Esophagus squamous epithelium (tissue), 5 donors: ENCODE data around the gene MAP3K20. TPM values are rescaled to one million over a fixed set of nuclear protein-coding genes. Genes with fewer than 3 reads are reported as not detected.

Experiments
- DNase-seq: peaks from one replicate; lab custom pipeline; 2025; lab: John Stamatoyannopoulos, UW
- H3K27ac ChIP-seq, 4 donors: fragments of 200-600 bp; sonication (generic); one replicate each; pipeline ENCODE4 v1.5.1; 2016 to 2019; ENCODE audit warnings: mild to moderate bottlenecking in 1 of 4
- H3K27me3 ChIP-seq, 4 donors: fragments of 200-600 bp; sonication (generic); 1 replicate in 3 of 4; 2 replicates in 1 of 4; pipeline versions ENCODE4 v1.5.1 to v1.6.0; 2017 to 2021; ENCODE audit warnings: antibody characterized with exemption in 1 of 4
- H3K36me3 ChIP-seq, 3 donors: fragments of 200-600 bp; sonication (generic); one replicate each; pipeline ENCODE4 v1.5.1; 2016 to 2019
- H3K4me1 ChIP-seq, 3 donors: fragments of 200-600 bp; sonication (generic); one replicate each; pipeline ENCODE4 v1.5.1; 2017 to 2019
- H3K4me3 ChIP-seq, 4 donors: fragments of 200-600 bp; sonication (generic); 1 replicate in 3 of 4; 2 replicates in 1 of 4; pipeline ENCODE4 v1.5.1; 2016 to 2019; ENCODE audit warnings: mild to moderate bottlenecking in 2 of 4, moderate library complexity in 1 of 4
- H3K9me3 ChIP-seq, 3 donors: fragments of 200-600 bp; sonication (generic); one replicate each; pipeline ENCODE4 v1.5.1; 2016 to 2019
- POLR2A ChIP-seq, 4 donors: fragments of 450-650 bp; IDR thresholded peaks; one replicate each; pipeline ENCODE4 v1.6.1; 2017; ENCODE audit warnings: antibody characterized with exemption in 4 of 4, mild to moderate bottlenecking in 4 of 4, moderate library complexity in 3 of 4
- WGBS, 2 donors: methylation state at CpG; one replicate each; pipeline ENCODE4 v1.1.5; 2018; 5-methylcytosine and 5-hydroxymethylcytosine counted together
- intact Hi-C: fragments of 100-400 bp; cut with DNase I; formaldehyde crosslinking; loops from one replicate; pipeline ENCODE4 v1.15.0; 2022
- total RNA-seq, 4 donors: library from RNA; depleted of rRNA; stranded (reverse); fragments of >200 nt; gene quantifications; one replicate each; pipeline ENCODE4 v1.1.0, GENCODE V29; 2016
- TF ChIP-seq, protein P1 (sequence below), 6 experiments: fragments of 450-650 bp in 4 of 6; fragments of 200-600 bp in 2 of 6; sonication (generic) in 2 of 6; IDR thresholded peaks; one replicate each; pipeline ENCODE4 v1.5.1; 2016 to 2019; ENCODE audit warnings: antibody characterized with exemption in 6 of 6, mild to moderate bottlenecking in 4 of 6, moderate library complexity in 4 of 6
- donor health status: DM: yes; HTN: yes; CAD: no.

MAP3K20 gene
- total RNA-seq, 4 donors from 2014 or later = 7.2 to 55.3 (median 26.3) TPM

DNA sequence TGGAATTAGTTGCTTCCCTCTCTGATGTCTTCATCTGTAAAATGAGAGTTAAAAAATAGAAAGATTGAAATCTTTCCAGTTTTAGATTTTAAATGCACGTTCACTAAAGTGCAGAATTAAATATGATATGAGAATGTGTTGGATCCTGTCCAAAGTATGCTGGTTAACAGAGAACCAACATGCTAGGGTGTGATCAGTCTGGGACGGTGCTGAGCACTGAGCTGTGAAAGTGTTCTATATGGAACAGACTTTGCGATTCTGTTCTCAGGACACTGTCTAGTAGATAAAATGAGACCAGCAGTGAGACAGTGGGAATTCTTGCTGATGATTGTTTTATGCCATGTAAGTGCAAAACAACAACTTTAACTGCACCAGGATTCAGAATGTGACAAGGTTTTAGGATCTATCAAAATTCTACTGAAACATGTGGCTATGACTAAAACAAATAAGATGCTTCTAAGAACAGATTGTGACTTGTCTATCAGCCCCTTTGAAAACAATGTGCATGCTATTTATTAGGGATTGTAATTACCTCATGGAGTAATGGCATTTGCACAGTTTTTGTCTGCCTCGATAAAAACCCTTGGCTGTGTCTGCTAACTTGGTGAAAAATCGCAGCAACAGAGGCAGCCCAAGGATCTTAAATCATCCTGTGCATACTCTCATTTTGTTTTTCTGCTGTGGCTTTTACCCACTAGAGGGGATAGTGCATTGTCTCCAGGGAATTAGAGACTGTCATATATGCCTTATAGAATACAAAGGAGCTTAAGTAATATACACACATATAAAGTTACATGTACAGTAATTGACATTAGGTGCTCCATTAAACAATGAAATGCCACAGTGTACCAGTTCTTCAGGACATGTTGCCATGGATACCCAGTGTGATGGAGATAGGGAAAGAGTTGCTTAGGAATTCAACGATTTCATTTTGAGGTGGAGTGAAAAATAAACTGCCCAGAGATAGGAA is 55.1 kb downstream of the MAP3K20 start:
- 43 to 45% methylated on average over 6 of the region's 6 CpGs for WGBS, 2 donors
- intact Hi-C loops = no loop called here
- Histone ChIP-seq H3K27ac (no peak overlapping the region), H3K4me3 (no peak overlapping the region), H3K4me1 (peaks cover 0 to 15% (median 6%) of the 10 kb centered on the region in 3 donors), H3K27me3 (no peaks in the 10 kb centered on the region), H3K9me3 (no peaks in the 10 kb centered on the region), H3K36me3 (no peaks in the 10 kb centered on the region)
- DNase-seq = no peak
- TF ChIP-seq, protein P1, sequence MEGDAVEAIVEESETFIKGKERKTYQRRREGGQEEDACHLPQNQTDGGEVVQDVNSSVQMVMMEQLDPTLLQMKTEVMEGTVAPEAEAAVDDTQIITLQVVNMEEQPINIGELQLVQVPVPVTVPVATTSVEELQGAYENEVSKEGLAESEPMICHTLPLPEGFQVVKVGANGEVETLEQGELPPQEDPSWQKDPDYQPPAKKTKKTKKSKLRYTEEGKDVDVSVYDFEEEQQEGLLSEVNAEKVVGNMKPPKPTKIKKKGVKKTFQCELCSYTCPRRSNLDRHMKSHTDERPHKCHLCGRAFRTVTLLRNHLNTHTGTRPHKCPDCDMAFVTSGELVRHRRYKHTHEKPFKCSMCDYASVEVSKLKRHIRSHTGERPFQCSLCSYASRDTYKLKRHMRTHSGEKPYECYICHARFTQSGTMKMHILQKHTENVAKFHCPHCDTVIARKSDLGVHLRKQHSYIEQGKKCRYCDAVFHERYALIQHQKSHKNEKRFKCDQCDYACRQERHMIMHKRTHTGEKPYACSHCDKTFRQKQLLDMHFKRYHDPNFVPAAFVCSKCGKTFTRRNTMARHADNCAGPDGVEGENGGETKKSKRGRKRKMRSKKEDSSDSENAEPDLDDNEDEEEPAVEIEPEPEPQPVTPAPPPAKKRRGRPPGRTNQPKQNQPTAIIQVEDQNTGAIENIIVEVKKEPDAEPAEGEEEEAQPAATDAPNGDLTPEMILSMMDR (IDR thresholded peaks at IDR 0.05) = no peak
- no peak for TF ChIP-seq POLR2A (IDR thresholded peaks at IDR 0.05)

DNA sequence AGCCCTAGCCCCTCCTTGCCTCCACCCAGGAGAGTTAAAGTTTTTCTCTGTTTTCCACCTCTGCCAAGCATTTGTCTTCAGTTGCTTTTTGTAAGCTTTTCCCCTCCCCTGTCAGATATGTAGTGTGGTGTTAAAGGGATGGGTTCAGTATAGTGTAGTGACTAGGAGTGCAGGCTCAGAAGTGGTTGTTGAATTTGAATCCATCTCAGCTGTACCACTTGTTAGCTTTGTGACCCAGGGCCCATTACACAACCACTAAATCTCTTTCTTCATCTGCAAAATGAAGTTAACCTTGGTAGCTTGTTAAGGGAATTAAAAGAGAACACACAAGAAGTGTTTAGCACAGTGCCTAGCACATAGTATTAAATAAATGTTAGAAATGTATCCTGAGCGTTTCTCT is 56.9 kb downstream of the MAP3K20 start:
- no peak overlapping the region for H3K27ac ChIP-seq
- H3K9me3 ChIP-seq = no peaks in the 10 kb centered on the region
- H3K4me1 ChIP-seq = peaks cover 0 to 27% (median 6%) of the 10 kb centered on the region in 3 donors
- H3K4me3 ChIP-seq = no peak overlapping the region
- no peak for DNase-seq
- no peaks in the 10 kb centered on the region for H3K27me3 ChIP-seq
- H3K36me3 ChIP-seq = no peaks in the 10 kb centered on the region
- intact Hi-C loops = no loop called here
- 86 to 94% methylated on average over 1 of the region's 1 CpG for WGBS, 2 donors
- TF ChIP-seq, protein P1 (IDR thresholded peaks at IDR 0.05) = no peak

DNA sequence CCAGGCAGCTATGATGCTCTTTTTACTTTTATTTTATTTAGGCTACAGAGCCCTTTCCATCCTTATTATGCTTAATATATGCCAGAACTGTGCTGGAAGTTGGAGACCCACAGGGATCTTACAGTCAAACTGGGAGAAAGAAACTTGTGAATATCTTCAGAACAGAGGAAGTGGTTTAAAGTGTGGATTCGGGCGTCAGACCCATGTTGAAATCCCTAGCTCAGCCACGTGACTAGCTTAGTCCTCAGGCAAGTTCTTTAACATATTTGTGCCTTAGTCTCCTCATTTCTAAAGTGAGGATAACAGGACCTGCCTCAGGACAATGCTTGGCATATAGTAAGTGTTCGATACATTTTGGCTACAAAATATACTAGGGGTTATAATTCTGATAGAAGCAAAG is 59.1 kb downstream of the MAP3K20 start:
- Histone ChIP-seq H3K27me3 (no peaks in the 10 kb centered on the region), H3K4me3 (no peak overlapping the region), H3K9me3 (no peaks in the 10 kb centered on the region), H3K36me3 (no peaks in the 10 kb centered on the region), H3K4me1 (peaks cover 0 to 27% (median 6%) of the 10 kb centered on the region in 3 donors), H3K27ac (no peak overlapping the region)
- intact Hi-C loops = no loop called here
- no peak for DNase-seq
- WGBS, 2 donors = 48 to 67% methylated on average over 4 of the region's 4 CpGs
- TF ChIP-seq, protein P1 (IDR thresholded peaks at IDR 0.05) = no peak
- TF ChIP-seq POLR2A (IDR thresholded peaks at IDR 0.05) = no peak

DNA sequence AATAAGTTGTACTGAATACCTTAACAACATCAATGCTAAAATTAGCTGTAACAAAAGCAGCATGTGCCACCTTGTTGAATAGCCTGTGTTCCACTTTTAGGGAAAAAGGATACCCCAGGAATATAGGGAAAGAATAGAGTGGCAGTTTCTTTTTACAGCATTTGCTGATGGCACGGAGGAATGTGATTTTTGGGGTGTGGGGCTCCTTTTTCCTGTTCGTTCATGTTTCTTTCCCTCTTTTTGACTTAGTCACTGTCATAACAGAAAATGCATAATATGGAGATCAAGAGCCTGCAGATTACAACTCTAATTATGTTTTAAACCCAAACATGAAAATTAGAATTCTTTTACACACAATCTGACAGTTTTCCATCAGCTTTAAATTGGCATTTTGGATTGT is 60.4 kb downstream of the MAP3K20 start:
- Histone ChIP-seq H3K27me3 (no peaks in the 10 kb centered on the region), H3K9me3 (no peaks in the 10 kb centered on the region), H3K4me3 (no peak overlapping the region), H3K4me1 (peaks cover 0 to 20% (median 0%) of the 10 kb centered on the region in 3 donors), H3K27ac (no peak overlapping the region), H3K36me3 (peaks cover 0 to 6% (median 0%) of the 10 kb centered on the region in 3 donors)
- DNase-seq = no peak
- WGBS, 2 donors = 30 to 43% methylated on average over 2 of the region's 2 CpGs
- intact Hi-C loops = no loop called here
- no peak for TF ChIP-seq POLR2A (IDR thresholded peaks at IDR 0.05)
- TF ChIP-seq, protein P1 (IDR thresholded peaks at IDR 0.05) = no peak

DNA sequence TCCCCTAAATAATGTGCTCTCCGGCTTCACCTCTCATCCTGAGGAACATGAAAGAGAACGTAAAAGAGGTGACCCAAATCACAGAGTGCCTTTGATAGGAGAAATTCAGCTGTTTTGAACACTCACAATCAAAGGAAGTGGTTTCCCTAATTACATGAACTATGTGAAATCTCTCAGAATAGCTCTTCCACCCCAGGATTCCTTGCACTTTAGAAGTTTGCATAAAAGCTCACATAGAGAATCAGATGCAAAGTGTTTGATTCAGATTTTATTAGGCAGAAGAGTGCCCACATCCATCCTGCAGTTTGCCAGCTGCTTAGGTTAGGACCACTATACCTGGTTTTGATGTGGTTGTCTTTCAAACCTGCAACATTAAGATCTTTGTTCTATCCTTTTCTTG is 61.0 kb downstream of the MAP3K20 start:
- Histone ChIP-seq H3K27ac (no peak overlapping the region), H3K9me3 (no peaks in the 10 kb centered on the region), H3K36me3 (peaks cover 0 to 6% (median 0%) of the 10 kb centered on the region in 3 donors), H3K27me3 (no peaks in the 10 kb centered on the region), H3K4me3 (no peak overlapping the region), H3K4me1 (peaks cover 0 to 17% (median 0%) of the 10 kb centered on the region in 3 donors)
- DNase-seq = no peak
- intact Hi-C loops = no loop called here
- 52 to 71% methylated on average over 2 of the region's 2 CpGs for WGBS, 2 donors
- TF ChIP-seq POLR2A (IDR thresholded peaks at IDR 0.05) = no peak
- TF ChIP-seq, protein P1 (IDR thresholded peaks at IDR 0.05) = no peak
